HepG2 (cell line): ENCODE results near the gene PGAP3. TPM values are rescaled to one million over a fixed set of nuclear protein-coding genes. Genes with fewer than 3 reads are reported as not detected.

Experiments
- BORCS8-MEF2B ChIP-seq: sonication (generic); formaldehyde crosslinking; IDR thresholded peaks from 2 replicates; pipeline ENCODE4 v1.8.0; 2022; ENCODE audit warnings: mild to moderate bottlenecking, missing genetic modification reagents
- CBX1 ChIP-seq: IDR thresholded peaks from one replicate; pipeline ENCODE4 v1.6.1; 2016; ENCODE audit warnings: antibody characterized with exemption, low read depth
- E2F1 ChIP-seq: sonication (generic); formaldehyde crosslinking; IDR thresholded peaks from 2 replicates; pipeline ENCODE4 v1.5.0; 2020; ENCODE audit warnings: missing genetic modification reagents
- FUBP1 ChIP-seq: sonication (generic); formaldehyde crosslinking; IDR thresholded peaks from 2 replicates; pipeline ENCODE4 v1.5.1; 2020; ENCODE audit warnings: missing genetic modification reagents, mild to moderate bottlenecking, borderline replicate concordance
- NCOR1 ChIP-seq: fragments of 200-600 bp; sonication (generic); IDR thresholded peaks from 2 replicates; pipeline ENCODE4 v1.7.0; 2017; ENCODE audit warnings: antibody characterized with exemption, low read length, borderline replicate concordance
- SOX13 ChIP-seq, 3 experiments: fragments of 450-650 bp in 1 of 3; sonication (generic) in 1 of 3; formaldehyde crosslinking in 1 of 3; IDR thresholded peaks in 2 of 3; conservative IDR thresholded peaks in 1 of 3; 2 replicates each; pipeline versions ENCODE4 v1.5.0 to v1.6.1; 2016 to 2020; ENCODE audit warnings: antibody characterized with exemption in 1 of 3, mild to moderate bottlenecking in 1 of 3, missing compliant biosample characterization in 1 of 3, missing genetic modification reagents in 1 of 3, moderate library complexity in 1 of 3
- SP2 ChIP-seq: sonication (generic); formaldehyde crosslinking; IDR thresholded peaks from 2 replicates; pipeline ENCODE4 v1.5.1; 2020; ENCODE audit warnings: mild to moderate bottlenecking, missing genetic modification reagents
- THAP11 ChIP-seq: IDR thresholded peaks from 2 replicates; pipeline ENCODE4 v1.6.1; 2016; ENCODE audit warnings: missing biosample characterization, missing genetic modification reagents
- ZC3H13 ChIP-seq: sonication (generic); formaldehyde crosslinking; IDR thresholded peaks from 2 replicates; pipeline ENCODE4 v1.8.1; 2023; ENCODE audit warnings: mild to moderate bottlenecking, missing genetic modification reagents, moderate library complexity
- ZNF350 ChIP-seq: sonication (generic); formaldehyde crosslinking; IDR thresholded peaks from 2 replicates; pipeline ENCODE4 v1.4.0; 2020; ENCODE audit warnings: mild to moderate bottlenecking, low read depth, missing genetic modification reagents, borderline replicate concordance
- ZNF512 ChIP-seq: sonication (generic); formaldehyde crosslinking; IDR thresholded peaks from 2 replicates; pipeline ENCODE4 v1.4.0; 2020; ENCODE audit warnings: mild to moderate bottlenecking, missing genetic modification reagents
- ZNF782 ChIP-seq: sonication (generic); formaldehyde crosslinking; IDR thresholded peaks from 2 replicates; pipeline ENCODE4 v1.4.0; 2020; ENCODE audit warnings: missing genetic modification reagents, mild to moderate bottlenecking, borderline replicate concordance
- ZNF839 ChIP-seq: sonication (generic); formaldehyde crosslinking; IDR thresholded peaks from 2 replicates; pipeline ENCODE4 v1.4.0; 2020; ENCODE audit warnings: missing genetic modification reagents, mild to moderate bottlenecking, borderline replicate concordance
- polyA plus RNA-seq, 8 experiments: library from polyadenylated mRNA; depleted of rRNA in 3 of 8; stranded (reverse) in 7 of 8; unstranded in 1 of 8; fragments of >200 nt; fragmentation: Illumina TruSeq in 4 of 8; extraction: Trizol in 4 of 8; gene quantifications; 2 replicates each; pipeline versions ENCODE4 v1.2.1 to v1.2.3, GENCODE V29; 2011 to 2016; ENCODE audit warnings: low read depth in 4 of 8, missing spikeins in 1 of 8, mixed read lengths in 1 of 8; ENCODE audit not compliant: insufficient read depth in 1 of 8
- total RNA-seq, 5 experiments: library from RNA; depleted of rRNA; stranded (reverse); fragments of >200 nt; fragmentation: Illumina TruSeq; extraction: Trizol; gene quantifications; 2 replicates each; pipeline ENCODE4 v1.2.3, GENCODE V29; 2016; ENCODE audit warnings: low read depth in 1 of 5
- TF ChIP-seq, protein P1 (sequence below): sonication (generic); formaldehyde crosslinking; IDR thresholded peaks from 2 replicates; pipeline ENCODE4 v1.4.0; 2020; ENCODE audit warnings: mild to moderate bottlenecking, missing genetic modification reagents

PGAP3 gene
- total and polyA plus RNA-seq, 2 of the 13 experiments (the other 11 are each of a cell fraction or from before 2014, with no cell fraction given), result 11.9 to 14.6 TPM

DNA sequence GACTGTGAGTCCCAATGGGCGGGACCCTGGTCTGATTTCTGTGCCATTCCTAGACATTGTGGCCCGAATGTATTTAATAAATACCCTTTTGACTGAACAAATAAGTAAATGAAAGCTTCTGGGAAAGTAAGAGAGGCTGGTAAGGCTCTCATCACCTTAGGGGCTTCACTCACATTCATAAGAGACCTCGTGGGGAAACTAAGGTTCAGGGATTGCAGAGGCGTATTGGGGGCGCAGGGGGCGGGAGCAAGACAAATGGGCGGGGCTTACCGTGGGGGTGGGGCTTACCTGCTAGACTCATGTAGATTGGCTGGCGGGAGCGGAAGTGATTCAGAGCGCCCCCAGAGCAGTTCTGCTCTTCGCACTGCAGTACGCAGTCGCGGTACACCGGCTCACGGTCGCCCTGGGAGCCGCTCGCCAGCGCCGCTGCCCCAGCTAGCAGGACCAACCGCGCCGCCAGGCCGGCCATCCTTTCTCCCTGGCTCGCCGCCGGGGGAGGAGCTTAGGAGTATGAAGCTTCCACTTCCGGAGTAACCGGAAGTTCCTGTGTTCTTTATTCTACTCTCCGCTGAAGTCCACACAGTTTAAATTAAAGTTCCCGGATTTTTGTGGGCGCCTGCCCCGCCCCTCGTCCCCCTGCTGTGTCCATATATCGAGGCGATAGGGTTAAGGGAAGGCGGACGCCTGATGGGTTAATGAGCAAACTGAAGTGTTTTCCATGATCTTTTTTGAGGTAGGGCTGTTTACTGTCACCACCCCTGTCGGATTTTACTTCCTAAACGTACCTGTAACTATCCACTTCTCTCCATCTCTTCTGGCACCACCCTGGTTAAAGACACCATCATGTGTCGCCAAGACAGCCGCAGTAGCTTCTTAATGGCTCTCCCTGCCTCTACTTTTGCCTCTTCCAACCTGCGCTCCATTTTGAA lies at the start of gene PGAP3 (continued):
- TF ChIP-seq ZNF512 (CRISPR knock-in tag) (no peak), CBX1 (no peak), THAP11 (CRISPR knock-in tag) (peak; percentile 93), SOX13 (IDR thresholded peaks at IDR 0.05) (no peak), SOX13 (CRISPR knock-in tag; conservative IDR thresholded peaks at IDR 0.05 in 1 of 2, IDR thresholded peaks at IDR 0.05 in 1 of 2) (peak in 1 of 2 experiments; percentile 37; a peak in 1 of 4 replicates), ZNF350 (peak; percentile 18; the same call in 1 of the 2 replicates), E2F1 (CRISPR knock-in tag) (peak; percentile 58; the same call in 1 of the 2 replicates), SP2 (peak; percentile 88), FUBP1 (CRISPR knock-in tag) (no peak), NCOR1 (peak; percentile 6; the same call in 1 of the 2 replicates), BORCS8-MEF2B (peak; percentile 56; the same call in 1 of the 2 replicates), ZNF839 (CRISPR knock-in tag) (peak; percentile 95; the same call in 1 of the 2 replicates), ZC3H13 (CRISPR knock-in tag) (0 out of 2 replicates have a peak, but pooled peaks have one; percentile 54), ZNF782 (CRISPR knock-in tag) (peak; percentile 90; the same call in 1 of the 2 replicates)
- TF ChIP-seq, protein P1, sequence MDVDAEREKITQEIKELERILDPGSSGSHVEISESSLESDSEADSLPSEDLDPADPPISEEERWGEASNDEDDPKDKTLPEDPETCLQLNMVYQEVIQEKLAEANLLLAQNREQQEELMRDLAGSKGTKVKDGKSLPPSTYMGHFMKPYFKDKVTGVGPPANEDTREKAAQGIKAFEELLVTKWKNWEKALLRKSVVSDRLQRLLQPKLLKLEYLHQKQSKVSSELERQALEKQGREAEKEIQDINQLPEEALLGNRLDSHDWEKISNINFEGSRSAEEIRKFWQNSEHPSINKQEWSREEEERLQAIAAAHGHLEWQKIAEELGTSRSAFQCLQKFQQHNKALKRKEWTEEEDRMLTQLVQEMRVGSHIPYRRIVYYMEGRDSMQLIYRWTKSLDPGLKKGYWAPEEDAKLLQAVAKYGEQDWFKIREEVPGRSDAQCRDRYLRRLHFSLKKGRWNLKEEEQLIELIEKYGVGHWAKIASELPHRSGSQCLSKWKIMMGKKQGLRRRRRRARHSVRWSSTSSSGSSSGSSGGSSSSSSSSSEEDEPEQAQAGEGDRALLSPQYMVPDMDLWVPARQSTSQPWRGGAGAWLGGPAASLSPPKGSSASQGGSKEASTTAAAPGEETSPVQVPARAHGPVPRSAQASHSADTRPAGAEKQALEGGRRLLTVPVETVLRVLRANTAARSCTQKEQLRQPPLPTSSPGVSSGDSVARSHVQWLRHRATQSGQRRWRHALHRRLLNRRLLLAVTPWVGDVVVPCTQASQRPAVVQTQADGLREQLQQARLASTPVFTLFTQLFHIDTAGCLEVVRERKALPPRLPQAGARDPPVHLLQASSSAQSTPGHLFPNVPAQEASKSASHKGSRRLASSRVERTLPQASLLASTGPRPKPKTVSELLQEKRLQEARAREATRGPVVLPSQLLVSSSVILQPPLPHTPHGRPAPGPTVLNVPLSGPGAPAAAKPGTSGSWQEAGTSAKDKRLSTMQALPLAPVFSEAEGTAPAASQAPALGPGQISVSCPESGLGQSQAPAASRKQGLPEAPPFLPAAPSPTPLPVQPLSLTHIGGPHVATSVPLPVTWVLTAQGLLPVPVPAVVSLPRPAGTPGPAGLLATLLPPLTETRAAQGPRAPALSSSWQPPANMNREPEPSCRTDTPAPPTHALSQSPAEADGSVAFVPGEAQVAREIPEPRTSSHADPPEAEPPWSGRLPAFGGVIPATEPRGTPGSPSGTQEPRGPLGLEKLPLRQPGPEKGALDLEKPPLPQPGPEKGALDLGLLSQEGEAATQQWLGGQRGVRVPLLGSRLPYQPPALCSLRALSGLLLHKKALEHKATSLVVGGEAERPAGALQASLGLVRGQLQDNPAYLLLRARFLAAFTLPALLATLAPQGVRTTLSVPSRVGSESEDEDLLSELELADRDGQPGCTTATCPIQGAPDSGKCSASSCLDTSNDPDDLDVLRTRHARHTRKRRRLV (CRISPR knock-in tag), result 0 out of 2 replicates have a peak, but pooled peaks have one; percentile 39
